Testis (tissue), 2 donors: ENCODE results near the gene CD109.

ENCODE experiments used
- POLR2A ChIP-seq: fragments of 450-650 bp; IDR thresholded peaks from one replicate; pipeline ENCODE4 v1.6.1; 2017; ENCODE audit warnings: antibody characterized with exemption, mild to moderate bottlenecking, moderate library complexity
- TF ChIP-seq, protein P1 (sequence below), 3 experiments: fragments of 450-650 bp in 2 of 3; fragments of 200-600 bp in 1 of 3; sonication (generic) in 1 of 3; IDR thresholded peaks; one replicate each; pipeline ENCODE4 v1.5.1; 2016 to 2019; ENCODE audit warnings: antibody characterized with exemption in 3 of 3, mild to moderate bottlenecking in 2 of 3, moderate library complexity in 1 of 3

DNA sequence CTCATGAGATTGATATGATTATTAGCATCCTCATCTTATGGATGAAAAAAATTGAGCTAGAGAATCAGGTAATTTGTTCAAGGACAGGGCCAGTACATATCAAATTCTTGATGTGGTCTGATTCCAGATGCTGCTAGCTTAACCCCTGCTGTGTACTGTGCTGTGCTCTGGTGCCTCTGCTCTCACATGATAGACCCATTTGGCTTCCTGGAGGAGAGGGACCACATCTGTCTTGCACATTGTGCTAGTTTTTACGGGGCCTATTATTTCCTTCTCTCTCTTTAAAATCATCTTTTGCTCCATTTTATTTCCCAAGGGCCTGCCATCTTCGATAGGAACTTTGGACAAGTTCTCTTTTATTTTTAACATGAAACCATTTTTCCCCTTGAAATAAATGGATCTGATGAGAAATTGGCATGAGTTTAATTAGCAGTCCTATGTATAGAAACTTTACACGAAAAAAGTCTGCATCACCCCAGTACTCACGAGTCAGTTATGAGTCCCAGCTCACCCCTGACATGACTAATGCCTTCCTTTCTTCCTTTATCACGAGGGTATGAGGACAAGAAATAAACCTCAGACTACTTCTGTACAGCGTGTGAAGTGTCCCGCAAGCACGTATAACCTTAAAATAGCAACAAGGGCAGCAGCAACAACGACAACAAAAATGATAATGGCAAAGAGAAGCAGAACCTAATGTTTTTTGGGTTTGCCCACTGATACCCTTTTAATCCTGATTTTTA is 26.5 kb downstream of the CD109 start:
- TF ChIP-seq, protein P1, sequence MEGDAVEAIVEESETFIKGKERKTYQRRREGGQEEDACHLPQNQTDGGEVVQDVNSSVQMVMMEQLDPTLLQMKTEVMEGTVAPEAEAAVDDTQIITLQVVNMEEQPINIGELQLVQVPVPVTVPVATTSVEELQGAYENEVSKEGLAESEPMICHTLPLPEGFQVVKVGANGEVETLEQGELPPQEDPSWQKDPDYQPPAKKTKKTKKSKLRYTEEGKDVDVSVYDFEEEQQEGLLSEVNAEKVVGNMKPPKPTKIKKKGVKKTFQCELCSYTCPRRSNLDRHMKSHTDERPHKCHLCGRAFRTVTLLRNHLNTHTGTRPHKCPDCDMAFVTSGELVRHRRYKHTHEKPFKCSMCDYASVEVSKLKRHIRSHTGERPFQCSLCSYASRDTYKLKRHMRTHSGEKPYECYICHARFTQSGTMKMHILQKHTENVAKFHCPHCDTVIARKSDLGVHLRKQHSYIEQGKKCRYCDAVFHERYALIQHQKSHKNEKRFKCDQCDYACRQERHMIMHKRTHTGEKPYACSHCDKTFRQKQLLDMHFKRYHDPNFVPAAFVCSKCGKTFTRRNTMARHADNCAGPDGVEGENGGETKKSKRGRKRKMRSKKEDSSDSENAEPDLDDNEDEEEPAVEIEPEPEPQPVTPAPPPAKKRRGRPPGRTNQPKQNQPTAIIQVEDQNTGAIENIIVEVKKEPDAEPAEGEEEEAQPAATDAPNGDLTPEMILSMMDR (IDR thresholded peaks at IDR 0.05): no peak
- TF ChIP-seq POLR2A: no peak
